HTERT RPE-1 (cell line): ENCODE measurements around the gene TRABD2B.

ENCODE experiments used
- in situ Hi-C: fragments of 300-500 bp; cut with MboI; formaldehyde crosslinking; loops from 4 replicates; pipeline ENCODE4 v1.14.3; 2020; ENCODE audit warnings: low sequenced_read_pairs

TRABD2B gene

DNA sequence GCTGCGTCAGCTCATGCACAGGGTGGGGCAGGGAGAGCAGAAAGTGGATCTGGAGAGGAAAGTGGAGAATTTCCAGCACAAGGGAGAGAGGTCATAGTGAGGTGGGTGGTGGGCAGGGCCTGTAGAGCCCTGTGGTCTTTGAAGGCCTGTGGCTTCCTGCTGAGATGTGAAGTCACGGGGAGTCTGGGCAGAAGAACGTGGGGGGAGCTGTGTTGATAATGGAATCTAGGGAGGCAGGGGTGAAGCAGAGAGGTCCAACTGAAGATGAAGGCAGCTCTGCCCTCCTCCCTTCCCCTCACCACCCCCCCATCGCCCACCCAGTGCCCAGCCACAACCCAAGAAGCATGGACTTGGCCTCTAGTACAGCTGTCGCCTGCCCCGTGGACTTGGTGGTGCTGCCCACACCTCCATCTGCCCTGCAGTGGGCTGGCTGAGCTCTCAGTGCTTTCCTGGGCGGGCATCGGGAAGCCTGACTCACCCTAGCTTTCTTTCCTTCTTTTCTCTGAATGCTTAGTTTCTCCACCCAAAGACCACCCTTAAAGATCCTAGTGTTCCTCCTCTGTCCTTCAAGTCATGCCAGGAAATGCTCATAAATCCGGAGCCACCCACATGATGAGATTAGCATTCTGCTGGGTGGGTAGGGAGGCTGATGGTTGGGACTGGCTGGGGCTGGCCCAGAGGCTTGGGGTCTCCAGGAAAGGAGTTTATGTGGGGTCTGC, 186.1 kb downstream of the TRABD2B start:
- in situ Hi-C loops, result no loop called here

DNA sequence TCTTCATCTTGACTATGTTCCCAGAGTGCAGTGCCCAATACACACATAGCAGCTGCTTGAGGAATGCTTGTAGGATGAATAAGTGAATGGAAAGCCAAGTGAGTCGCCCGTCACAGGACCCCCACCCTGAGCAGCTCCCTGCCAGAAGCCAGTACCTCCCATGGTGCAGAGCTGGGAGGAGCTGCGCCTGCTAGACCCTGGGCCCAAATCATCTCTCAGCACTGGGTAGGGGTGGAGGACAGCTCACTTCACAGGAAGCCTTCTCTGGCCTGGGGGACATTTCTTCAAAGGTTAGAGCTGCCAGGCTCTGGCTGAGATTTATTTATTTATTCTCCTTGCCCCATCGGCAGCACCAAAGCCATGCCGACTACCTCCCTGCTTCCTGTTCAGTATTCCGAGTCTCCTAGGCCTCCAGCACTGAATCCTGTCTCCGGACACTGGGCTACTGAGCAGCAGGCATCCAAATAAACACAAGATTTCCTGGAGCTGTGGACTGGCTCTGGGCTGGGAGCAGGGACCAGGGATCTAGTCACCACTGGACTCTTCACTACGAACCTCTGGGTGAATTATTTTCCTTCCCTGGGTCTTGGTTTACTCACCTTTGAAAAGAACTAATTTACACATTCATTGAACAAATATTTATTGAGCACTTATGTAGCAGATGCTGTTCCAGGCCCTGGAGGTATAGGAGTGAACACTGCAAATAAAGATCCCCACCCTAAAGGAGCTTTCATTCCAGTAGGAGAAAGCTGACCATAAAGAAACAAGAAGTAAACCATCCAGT, 187.7 kb downstream of the TRABD2B start:
- in situ Hi-C loops, result no loop called here

DNA sequence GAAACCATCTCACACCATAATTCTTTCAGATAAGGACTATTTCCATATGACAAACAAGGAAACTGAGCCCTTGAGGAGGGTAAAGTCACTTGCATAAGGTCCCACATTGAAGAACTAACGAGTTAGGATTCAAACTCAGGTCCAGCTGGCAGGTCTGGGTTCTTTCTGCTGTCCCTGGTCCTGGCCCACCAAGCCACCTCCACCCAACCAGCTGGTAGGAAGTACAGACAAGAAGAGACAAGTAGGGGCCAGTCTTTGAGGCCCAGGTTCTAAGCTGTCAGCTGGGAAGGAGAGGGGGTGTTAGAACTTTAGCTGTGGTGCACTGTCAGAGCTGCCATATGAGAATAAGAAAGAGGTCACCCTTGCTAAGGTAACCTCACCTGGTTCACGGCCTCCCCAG, 188.6 kb downstream of the TRABD2B start:
- in situ Hi-C loops, result no loop called here

DNA sequence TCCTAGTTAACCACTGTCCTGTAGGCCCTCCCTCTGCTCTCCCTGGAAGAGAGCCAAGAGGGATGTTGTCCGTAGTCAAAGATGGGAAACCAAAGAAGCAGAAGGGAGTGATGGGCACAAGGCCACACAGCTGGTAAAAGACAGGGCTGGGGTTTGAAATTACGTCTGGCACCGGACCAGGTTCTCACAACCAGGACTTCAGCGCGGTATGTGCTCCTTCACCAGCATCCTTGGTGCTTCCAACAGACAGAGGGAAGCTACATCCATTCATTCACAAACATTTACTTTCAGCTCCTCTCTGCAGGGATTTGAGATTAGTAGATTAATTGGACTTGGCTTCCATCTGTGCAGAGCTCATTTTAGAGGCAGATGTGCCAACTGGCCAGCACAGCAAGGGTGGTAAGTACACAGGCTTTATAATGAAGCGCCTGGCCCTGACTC, 191.2 kb downstream of the TRABD2B start:
- in situ Hi-C loops, result no loop called here

DNA sequence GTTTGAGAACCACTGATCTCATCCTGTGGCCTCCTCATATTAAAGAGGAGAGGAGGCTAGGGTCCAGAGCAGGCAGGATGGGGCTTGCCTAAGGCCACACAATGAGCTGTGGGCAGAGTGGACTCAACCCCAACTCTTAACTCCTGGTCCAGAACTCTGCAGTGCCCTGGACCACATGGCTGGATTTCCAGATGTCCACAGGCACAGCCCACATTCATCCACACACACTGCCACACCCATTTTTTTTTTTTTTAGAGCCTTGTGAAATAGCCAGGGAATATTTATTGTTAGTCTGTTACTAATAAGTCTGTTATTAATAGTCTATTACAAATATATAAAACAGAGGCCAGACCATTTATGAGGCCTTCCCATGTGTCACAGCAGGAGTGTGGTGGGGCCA, 192.2 kb downstream of the TRABD2B start:
- in situ Hi-C loops, result no loop called here

DNA sequence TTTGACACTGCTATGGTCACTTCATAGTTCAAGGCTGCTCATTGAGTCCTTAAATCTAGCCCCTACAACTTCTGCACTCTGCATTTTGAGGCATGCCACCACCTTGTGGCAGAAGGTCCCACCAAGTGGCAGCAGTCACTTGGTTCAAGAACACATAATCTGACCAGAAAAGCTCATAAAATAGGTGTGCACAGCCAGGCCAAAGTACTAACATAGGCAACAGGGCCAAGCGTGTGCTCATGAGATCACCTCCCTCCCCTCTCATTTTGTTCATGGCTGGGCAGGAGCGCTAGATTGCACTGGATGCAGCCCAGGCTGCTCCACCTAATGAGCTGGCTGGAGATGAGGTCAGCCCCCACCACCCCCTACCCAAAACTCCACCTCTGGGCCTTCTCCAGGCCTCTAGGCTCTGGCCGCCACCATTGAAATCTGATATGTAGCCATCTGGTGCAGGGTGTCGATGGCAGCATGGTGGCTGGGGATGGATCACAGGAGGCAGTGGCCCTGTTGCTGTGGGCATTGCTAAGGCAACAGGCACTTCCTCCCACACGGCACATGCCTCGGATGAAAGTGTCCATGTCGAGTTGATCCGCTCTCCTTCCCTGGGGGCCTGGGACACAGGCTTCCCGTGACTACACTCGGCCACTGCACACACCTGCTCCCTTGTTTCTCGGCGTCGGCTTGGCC, 193.2 kb downstream of the TRABD2B start:
- in situ Hi-C loops, result no loop called here

DNA sequence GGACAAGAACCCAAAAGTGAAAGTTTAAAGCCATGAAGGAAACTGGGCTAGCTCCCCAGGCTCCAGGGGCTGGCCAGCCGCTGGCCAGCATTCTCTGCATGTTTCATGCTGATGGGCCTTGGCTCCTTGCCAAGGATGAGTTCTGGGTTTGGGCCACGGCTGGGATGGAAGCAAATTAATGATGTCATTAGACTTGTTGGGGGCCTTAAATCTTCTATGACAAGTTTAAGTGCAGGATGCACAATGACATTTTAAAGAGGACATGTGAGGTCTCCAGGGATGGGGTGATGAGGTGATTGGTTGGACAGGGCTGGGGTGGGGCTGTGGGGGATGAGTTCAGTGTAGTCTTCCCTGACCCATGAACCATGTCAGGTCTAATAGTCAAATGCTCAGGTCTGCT, 199.6 kb downstream of the TRABD2B start:
- in situ Hi-C loops, result no loop called here

DNA sequence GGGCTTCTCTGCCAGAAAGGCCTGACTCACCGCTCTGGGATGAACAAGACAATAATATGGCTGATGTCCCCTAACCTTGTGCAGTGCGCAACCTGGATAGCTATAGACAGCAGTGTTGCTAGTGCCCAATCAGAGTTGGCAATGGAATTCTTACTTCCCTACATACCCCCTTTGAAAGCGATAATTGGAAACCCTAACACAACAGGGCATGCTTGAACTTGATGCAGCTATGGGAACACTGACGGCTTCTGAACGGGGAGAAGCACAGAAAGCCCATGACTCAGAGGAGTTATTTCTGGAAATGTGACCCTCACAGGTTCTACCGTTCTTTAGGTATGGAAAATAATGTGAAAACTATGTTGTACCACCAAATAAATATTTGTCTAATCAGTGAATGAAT, 200.6 kb downstream of the TRABD2B start:
- in situ Hi-C loops, result no loop called here

DNA sequence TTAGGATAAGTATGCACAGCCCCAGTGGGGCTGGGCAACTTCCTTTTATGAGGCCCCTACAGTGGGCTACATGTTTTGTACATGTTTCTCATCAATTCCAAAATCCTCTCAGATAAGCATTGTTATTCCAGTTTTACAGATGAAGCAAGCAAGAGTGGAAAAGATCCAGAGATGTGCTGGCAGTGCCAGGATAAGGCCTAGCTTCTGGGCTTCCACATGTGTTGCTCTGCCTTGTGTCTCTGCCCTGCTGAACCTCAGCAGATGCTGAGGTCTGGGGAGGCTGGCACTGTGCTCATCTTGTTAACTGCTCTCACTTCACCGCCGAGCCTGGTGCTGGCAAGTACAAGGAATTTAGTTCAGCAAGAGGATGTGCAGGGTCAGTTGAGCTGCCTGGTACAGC, 202.1 kb downstream of the TRABD2B start:
- in situ Hi-C loops, result no loop called here

DNA sequence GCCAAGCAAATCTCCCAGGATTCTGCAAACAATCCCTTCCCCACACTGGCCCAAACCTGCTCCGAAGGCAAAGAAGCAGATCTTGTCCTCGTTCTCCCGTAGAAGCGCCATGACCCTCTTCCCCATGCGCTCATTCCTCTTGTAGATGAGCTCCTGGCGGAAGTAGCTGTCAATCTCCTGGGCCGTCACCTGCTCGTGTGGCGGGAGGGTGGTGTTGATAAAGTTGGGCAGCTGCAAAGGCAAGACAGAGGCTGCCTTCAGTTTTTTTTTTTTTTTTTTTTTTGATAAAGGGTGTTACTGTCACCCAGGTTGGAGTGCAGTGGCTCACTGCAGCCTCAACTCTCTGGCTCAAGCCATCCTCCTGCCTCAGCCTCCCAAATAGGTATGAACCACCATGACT, 202.7 kb downstream of the TRABD2B start:
- in situ Hi-C loops, result no loop called here

DNA sequence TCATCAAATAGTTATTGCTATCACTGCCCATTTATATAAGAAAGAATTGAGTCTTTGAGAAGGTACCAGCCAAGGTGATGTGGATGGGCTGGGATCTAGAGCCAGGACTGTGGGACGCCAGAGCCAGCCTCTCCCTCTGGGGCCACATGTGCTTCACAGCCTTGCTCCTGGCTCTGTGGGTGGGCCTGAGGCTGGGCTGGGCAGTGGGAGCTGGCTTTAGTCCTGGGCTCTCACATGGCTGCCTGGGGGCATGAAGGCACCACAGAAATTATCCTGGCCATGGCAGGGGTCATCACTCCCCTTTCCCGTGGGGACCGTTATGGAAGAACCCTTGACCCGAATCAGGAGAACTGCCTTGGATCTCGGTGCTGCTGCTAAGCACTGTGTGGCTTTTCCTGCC, 203.1 kb downstream of the TRABD2B start:
- in situ Hi-C loops, result no loop called here

DNA sequence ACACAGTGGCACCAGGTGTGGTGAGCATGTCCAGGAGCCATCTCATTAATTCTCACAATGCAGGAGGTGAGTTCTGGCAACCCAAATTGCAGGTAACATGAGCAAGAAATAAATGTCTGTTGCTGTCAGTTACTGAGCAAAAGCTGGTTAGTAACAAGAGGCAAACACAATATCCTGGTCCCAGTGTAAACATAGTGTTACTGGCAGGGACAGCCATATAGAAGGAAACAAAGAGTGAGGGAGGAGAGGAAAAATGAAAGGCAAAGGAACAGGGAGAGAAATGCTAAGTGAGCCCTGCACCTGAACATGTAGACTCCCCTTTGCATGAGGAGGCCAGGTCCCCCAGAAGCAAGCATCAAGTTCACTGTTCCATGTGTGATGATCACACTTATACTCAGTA, 203.6 kb downstream of the TRABD2B start:
- in situ Hi-C loops, result no loop called here

DNA sequence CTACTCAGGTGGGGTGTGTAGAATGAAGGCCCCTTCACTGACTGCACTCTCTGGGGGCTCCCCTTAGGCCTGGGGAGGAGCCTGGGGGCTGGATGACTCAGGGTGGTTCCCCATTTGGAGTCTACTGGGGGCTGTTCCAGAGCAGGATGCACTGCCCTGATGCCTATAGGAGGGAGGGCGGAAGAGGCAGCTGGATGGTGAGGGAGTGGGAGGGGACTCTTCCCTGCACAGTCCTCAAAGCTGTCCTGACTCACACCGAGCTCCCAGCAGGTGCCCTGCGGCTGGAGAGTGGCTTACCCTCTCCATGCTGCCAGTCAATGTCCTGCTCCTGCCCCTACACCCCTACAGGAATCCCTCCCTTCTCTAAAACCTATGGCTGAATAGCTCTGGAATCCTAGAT, 204.4 kb downstream of the TRABD2B start:
- in situ Hi-C loops, result no loop called here

DNA sequence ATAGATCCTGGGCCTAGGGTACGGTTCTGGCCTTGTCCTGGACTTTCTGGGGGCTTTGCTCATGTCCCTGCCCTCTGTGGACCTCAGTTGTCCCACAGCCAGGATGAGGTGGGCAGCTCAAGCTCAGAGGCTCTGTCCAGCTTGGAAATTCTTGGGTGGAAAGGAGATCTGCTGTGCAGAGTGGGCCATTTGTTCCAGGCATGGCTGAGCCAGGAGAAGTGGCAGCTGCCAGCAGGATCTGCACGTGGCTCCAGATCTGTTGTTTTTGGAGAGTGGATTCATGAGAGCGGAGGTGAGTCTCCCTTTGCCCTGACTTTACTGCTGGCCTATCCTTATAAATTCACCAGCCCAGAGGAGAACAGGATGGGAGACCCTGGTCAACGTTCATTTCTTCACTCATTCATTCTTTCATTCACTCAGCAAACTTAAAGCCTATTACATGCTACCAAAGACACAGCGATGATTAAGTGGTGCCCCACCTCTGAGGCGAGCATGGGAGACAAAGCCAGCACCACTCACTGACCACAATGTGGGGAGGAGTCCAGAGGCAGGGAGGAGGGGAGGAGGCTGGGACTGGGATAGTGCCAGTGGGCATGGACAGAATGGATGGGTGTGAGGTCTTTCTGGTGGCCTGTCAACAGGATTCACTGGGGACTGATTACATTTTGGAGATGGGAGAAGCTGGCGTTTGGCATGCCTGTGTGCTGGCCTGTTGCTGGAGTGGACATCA, 205.1 kb downstream of the TRABD2B start:
- in situ Hi-C loops, result no loop called here

DNA sequence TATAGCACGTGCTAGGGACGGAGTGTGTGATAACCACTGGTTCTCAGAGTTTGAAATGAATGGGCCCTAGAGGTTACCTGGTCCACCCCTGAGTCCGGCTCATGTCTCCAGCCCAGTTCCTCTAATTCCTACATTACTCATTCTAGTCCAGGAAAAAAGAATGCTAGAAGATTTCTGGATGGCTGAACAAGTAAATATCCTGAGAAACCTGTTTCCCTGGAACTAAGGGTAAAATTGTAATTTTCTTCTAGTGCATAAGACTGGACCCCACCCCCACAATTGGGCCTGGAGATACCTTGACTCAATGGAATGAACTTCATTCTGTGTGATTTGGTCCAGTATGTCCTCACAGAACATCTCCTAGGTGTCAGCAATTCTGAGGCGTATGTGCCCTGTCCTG, 208.4 kb downstream of the TRABD2B start:
- in situ Hi-C loops, result no loop called here

DNA sequence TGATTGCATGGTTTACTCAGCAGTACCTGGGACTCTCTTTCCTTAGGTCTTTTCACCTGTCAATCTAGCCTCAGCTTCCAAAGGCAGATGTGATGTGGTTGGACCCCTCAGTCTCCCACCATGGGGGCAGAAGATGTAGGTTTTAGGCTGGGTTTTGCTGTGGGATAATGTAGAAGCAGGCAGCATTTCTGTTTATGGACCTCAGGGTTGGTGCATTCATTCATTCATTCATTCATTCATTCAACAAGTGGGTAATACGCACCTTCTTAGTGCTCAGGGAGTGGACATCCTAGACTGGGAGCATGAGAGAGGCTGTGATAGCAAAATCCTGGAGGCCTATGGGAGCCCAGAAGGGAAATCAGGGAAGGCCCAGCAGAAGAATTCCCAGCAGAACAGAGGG, 209.6 kb downstream of the TRABD2B start:
- in situ Hi-C loops, result no loop called here

DNA sequence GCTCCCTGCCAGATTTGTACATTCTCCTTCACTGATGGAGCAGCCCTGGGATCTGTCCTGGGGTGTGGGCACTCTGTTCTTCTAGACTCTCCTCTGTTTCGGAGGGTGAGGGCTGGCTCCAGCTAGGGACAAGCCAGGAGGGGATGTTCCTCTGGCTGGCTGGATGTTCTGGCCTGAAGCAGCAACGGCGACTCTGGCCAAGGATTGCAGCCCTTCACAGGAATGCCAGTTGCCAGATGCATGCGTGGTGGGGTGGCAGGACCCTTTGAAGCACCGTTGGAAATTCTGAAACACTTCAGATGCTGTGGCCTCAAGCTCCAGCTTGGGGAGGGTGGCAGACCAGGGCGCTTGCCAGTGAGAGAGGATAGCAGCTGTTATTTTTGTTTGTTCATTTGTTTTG, 210.9 kb downstream of the TRABD2B start:
- in situ Hi-C loops, result no loop called here

DNA sequence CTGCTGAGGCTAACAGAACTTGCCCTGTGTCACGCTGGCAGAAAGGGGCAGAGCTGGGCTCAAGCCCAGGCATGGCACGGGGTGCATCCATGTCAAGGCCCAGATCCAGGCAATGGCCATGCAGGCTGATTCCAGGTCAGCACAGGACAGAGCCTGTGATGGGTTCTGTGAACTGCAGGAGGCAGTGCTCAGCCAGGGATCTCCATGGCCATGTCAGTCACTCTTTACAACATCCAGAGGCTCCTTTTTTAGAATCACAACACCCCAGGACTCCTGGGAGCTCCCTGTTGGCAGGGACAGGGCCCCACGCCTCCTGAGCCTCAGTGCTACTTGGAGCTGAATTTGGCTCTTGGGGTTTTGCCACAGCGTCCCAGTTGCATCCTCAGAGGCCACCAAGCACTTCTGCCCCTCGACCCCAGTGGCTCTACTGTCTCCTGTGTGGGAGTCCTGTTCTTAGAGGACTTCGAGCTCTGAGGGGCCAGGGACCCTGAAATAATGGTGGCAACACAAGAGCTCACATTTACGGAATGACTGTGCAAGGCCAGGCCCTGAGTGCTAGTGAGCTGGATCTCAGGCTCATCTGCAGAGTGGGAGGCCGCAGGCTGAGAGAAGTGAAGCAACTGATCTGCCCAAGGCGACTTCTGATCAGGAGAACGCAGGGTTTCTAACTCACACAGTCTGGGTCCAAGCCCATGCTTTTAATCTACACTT, 211.5 kb downstream of the TRABD2B start:
- in situ Hi-C loops, result no loop called here

DNA sequence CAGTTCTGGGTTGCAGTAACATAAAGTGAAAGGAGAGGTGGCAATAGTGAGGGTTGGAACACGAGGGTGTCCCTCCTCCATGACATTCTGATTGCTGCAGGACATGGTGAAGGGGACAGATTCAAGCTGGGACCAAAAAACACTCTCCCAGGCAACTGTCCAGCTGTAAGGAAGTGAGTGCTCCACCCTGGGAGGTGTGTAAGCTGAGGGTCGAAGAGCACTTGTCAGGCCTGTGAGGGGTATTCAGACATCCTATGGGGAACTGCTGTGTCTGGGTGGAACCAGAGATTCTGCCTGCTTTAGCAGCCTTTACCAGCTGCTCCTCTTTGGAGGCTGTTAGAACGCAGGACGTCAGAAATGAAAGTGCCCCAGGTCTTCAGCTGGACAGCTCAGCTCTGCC, 212.1 kb downstream of the TRABD2B start:
- in situ Hi-C loops, result no loop called here

DNA sequence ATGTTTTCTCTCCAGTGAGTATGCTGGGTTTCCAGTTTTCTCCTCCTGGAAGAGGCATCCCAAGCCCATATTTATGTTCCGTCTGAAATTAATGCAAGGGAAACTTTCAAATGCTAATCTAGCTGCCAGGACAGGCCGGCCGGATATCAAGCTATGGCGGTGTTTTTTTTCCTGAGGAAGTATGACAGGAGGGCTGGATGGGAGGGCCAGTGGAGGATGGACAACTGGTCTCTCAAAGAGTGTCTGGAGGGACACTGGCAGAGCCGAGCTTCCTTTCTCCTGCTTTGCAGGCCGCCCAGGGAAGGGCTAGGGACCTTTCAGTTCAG, 212.7 kb downstream of the TRABD2B start:
- in situ Hi-C loops, result no loop called here
